CD4-positive, alpha-beta memory T cell (primary cell): ENCODE results near the gene CABLES1. TPM values are rescaled to one million over a fixed set of nuclear protein-coding genes. Genes with fewer than 3 reads are reported as not detected.

ENCODE experiments used
- CTCF ChIA-PET: fragments of 350-600 bp; sonication (Branson Sonifier 250); formaldehyde crosslinking; loops from one replicate; lab custom pipeline; 2021; ENCODE audit warnings: inconsistent platforms; ENCODE audit not compliant: partially characterized antibody; lab: Charles Lee
- POLR2A ChIA-PET: fragments of 350-600 bp; sonication (Branson Sonifier 250); formaldehyde crosslinking; loops from one replicate; lab custom pipeline; 2021; ENCODE audit not compliant: partially characterized antibody; lab: Charles Lee
- DNase-seq, 5 donors: peaks; one replicate each; pipeline versions ENCODE4 v3.0.0 to v3.0.0-alpha.2; 2020 to 2022; ENCODE audit warnings: mixed read lengths in 1 of 5
- H3K27ac ChIP-seq: one replicate; pipeline ENCODE4 v1.7.0; 2013; ENCODE audit warnings: low read depth, low read length
- H3K27me3 ChIP-seq: 2 replicates; pipeline ENCODE4 v1.7.0; 2013; ENCODE audit warnings: mild to moderate bottlenecking, low read length, moderate library complexity; ENCODE audit not compliant: insufficient read depth
- H3K36me3 ChIP-seq: 2 replicates; pipeline ENCODE4 v1.7.0; 2013; ENCODE audit warnings: mild to moderate bottlenecking, low read length, moderate library complexity; ENCODE audit not compliant: insufficient read depth
- H3K4me1 ChIP-seq: 2 replicates; pipeline ENCODE4 v1.7.0; 2013; ENCODE audit warnings: mild to moderate bottlenecking, low read length, moderate library complexity; ENCODE audit not compliant: insufficient read depth
- H3K4me3 ChIP-seq, 2 donors: one replicate each; pipeline ENCODE4 v1.7.0; 2013; ENCODE audit warnings: low read length in 2 of 2, mild to moderate bottlenecking in 1 of 2
- H3K9me3 ChIP-seq, 2 donors: one replicate each; pipeline ENCODE4 v1.7.0; 2013; ENCODE audit warnings: low read length in 2 of 2, control low read depth in 1 of 2; ENCODE audit not compliant: control insufficient read depth in 1 of 2
- H3K27ac Mint-ChIP-seq, 7 donors: one replicate each; pipeline ENCODE4 v1.8.0; 2020 to 2021; ENCODE audit warnings: mixed read lengths in 7 of 7, mild to moderate bottlenecking in 6 of 7, inconsistent platforms in 3 of 7, moderate library complexity in 3 of 7
- H3K27me3 Mint-ChIP-seq, 2 donors: one replicate each; pipeline ENCODE4 v1.8.0; 2020 to 2021; ENCODE audit warnings: mixed read lengths in 2 of 2
- H3K36me3 Mint-ChIP-seq, 2 donors: one replicate each; pipeline ENCODE4 v1.8.0; 2020 to 2021; ENCODE audit warnings: mixed read lengths in 2 of 2, inconsistent platforms in 1 of 2, mild to moderate bottlenecking in 1 of 2
- H3K4me1 Mint-ChIP-seq, 4 donors: one replicate each; pipeline ENCODE4 v1.8.0; 2020 to 2021; ENCODE audit warnings: mixed read lengths in 4 of 4, mild to moderate bottlenecking in 1 of 4
- H3K4me3 Mint-ChIP-seq, 8 donors: one replicate each; pipeline ENCODE4 v1.8.0; 2020 to 2021; ENCODE audit warnings: mixed read lengths in 8 of 8, mild to moderate bottlenecking in 7 of 8, moderate library complexity in 6 of 8, inconsistent platforms in 3 of 8
- H3K9me3 Mint-ChIP-seq, 8 donors: one replicate each; pipeline ENCODE4 v1.8.0; 2020 to 2021; ENCODE audit warnings: mixed read lengths in 8 of 8, mild to moderate bottlenecking in 5 of 8, inconsistent platforms in 3 of 8, moderate library complexity in 1 of 8
- intact Hi-C: fragments of 100-400 bp; cut with micrococcal nuclease; formaldehyde crosslinking; loops from one replicate; pipeline ENCODE4 v1.15.1; 2023
- polyA plus RNA-seq, 2 donors: library from polyadenylated mRNA; unstranded; fragments of 300-500 nt; fragmentation: Illumina TruSeq; gene quantifications; one replicate each; pipeline ENCODE4 v1.2.3, GENCODE V29; 2021
- total RNA-seq, 2 experiments: library from RNA; stranded (reverse); gene quantifications; one replicate each; pipeline ENCODE4 v1.2.3, GENCODE V29; 2021

Gene CABLES1
- total and polyA plus RNA-seq, 4 experiments from 2014 or later = 0.15 TPM; not detected in 3

DNA sequence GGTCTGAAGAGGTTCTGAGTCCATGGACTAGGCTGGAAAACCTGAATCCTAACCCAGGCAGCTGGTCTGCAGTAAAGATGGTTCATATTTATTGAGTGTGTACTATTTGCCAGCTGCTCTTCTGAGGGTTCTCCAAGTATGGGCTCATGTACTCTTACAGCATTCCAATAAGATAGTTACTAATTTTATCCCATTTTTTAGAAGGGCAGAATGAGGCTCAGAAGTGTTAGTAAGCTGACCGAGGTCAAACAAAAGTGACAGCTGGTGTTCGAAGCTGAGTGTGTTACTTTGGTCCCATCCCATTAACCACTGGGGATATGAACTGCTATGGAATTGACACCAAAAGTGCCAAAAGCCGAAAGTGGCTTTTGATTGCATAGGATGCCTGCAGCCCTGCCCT, 76.9 kb downstream of the CABLES1 start:
- peaks cover 1 to 8% of the 10 kb centered on the region in 2 donors for H3K27me3 Mint-ChIP-seq
- H3K27ac ChIP-seq = no peak overlapping the region
- H3K4me3 ChIP-seq = no peak overlapping the region
- no peak for DNase-seq
- H3K27ac Mint-ChIP-seq = no peak overlapping the region
- H3K4me1 ChIP-seq = no peaks in the 10 kb centered on the region
- no peak overlapping the region for H3K4me3 Mint-ChIP-seq
- H3K4me1 Mint-ChIP-seq = no peaks in the 10 kb centered on the region
- intact Hi-C loops = no loop called here
- H3K9me3 Mint-ChIP-seq = peaks cover 0 to 4% (median 0%) of the 10 kb centered on the region in 8 donors
- CTCF ChIA-PET = no interaction called here
- H3K9me3 ChIP-seq = no peaks in the 10 kb centered on the region
- H3K27me3 ChIP-seq = no peaks in the 10 kb centered on the region
- H3K36me3 ChIP-seq = no peaks in the 10 kb centered on the region
- POLR2A ChIA-PET = no interaction called here
- H3K36me3 Mint-ChIP-seq = no peaks in the 10 kb centered on the region

DNA sequence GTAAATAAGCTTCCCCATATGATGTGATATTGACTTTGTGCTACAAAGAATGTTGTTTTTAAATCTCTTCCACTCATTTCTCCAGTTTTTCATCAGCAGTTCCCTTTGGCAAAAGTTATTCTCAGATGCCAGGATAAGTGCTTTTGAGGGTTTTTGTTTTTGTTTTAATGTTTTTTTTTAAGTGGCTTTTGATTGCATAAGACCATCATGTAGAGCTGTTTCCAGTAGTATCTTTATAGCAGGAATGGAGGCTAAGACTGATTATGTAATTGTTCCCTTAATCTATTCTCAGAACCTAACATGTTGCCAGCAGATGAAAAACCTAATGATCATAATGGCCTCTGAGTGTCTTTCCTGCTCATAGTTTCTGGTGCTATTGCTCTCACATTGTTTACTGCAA, 77.9 kb downstream of the CABLES1 start:
- no peaks in the 10 kb centered on the region for H3K4me1 ChIP-seq
- no peaks in the 10 kb centered on the region for H3K9me3 ChIP-seq
- Mint-ChIP-seq H3K36me3 (no peaks in the 10 kb centered on the region), H3K27ac (no peak overlapping the region), H3K9me3 (peaks cover 0 to 4% (median 0%) of the 10 kb centered on the region in 8 donors), H3K4me1 (no peaks in the 10 kb centered on the region), H3K4me3 (no peak overlapping the region), H3K27me3 (peaks cover 1 to 8% of the 10 kb centered on the region in 2 donors)
- intact Hi-C loops = no loop called here
- no peaks in the 10 kb centered on the region for H3K36me3 ChIP-seq
- H3K4me3 ChIP-seq = no peak overlapping the region
- CTCF ChIA-PET = no interaction called here
- H3K27me3 ChIP-seq = no peaks in the 10 kb centered on the region
- DNase-seq = no peak
- POLR2A ChIA-PET = no interaction called here
- no peak overlapping the region for H3K27ac ChIP-seq

DNA sequence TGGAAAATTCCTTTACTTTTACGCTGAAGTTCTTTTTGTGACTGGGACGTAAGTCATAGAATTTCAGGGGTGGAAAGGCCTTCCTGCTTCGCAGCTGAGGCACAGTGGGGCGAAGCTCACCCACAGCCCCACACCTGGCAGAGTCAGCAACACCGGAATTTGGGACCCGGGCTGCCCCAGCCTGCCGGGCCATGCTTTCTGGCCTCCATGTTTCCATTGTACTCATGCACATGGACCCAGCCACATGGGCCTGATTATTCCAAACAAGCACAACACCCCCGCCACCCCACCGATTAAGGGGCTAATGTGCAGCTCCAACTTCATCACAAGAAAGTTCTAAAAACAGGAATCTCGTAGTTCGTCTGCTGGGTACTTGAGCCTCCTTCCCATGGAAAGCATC, 82.5 kb downstream of the CABLES1 start:
- CTCF ChIA-PET = no interaction called here
- H3K27ac Mint-ChIP-seq = no peak overlapping the region
- POLR2A ChIA-PET = no interaction called here
- intact Hi-C loops = no loop called here
- H3K9me3 Mint-ChIP-seq = no peaks in the 10 kb centered on the region
- no peak for DNase-seq
- no peaks in the 10 kb centered on the region for H3K27me3 Mint-ChIP-seq
- H3K4me3 ChIP-seq = no peak overlapping the region
- no peaks in the 10 kb centered on the region for H3K4me1 Mint-ChIP-seq
- H3K27me3 ChIP-seq = no peaks in the 10 kb centered on the region
- no peaks in the 10 kb centered on the region for H3K4me1 ChIP-seq
- H3K9me3 ChIP-seq = no peaks in the 10 kb centered on the region
- H3K27ac ChIP-seq = no peak overlapping the region
- H3K4me3 Mint-ChIP-seq = no peak overlapping the region
- no peaks in the 10 kb centered on the region for H3K36me3 Mint-ChIP-seq
- H3K36me3 ChIP-seq = no peaks in the 10 kb centered on the region

DNA sequence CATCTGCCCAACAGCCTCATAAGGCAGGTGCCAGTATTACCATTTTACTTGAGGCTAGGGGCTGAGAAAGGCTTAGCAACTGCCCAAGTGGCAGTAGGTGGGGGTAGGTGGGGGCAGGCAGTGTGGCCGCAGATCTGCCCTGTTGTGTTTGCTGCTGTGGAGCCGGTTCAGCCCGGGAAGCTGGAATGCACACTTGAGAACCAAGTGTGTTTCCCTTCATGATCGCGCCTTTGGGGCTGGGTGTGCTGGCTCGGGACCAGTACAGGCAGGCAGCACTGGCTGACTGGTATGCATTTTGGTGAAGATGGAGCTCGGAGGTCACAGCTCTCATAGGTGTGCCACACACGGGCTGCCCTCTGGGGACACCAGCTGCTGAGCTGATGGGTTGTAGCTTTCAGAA, 85.1 kb downstream of the CABLES1 start:
- no peaks in the 10 kb centered on the region for H3K27me3 Mint-ChIP-seq
- H3K27me3 ChIP-seq = no peaks in the 10 kb centered on the region
- intact Hi-C loops = no loop called here
- no peaks in the 10 kb centered on the region for H3K4me1 ChIP-seq
- H3K27ac Mint-ChIP-seq = no peak overlapping the region
- H3K4me3 ChIP-seq = no peak overlapping the region
- no peaks in the 10 kb centered on the region for H3K4me1 Mint-ChIP-seq
- H3K27ac ChIP-seq = no peak overlapping the region
- no peak overlapping the region for H3K4me3 Mint-ChIP-seq
- H3K36me3 Mint-ChIP-seq = no peaks in the 10 kb centered on the region
- no peaks in the 10 kb centered on the region for H3K9me3 Mint-ChIP-seq
- no peaks in the 10 kb centered on the region for H3K9me3 ChIP-seq
- DNase-seq = no peak
- ChIA-PET CTCF (no interaction called here), POLR2A (no interaction called here)
- H3K36me3 ChIP-seq = no peaks in the 10 kb centered on the region

DNA sequence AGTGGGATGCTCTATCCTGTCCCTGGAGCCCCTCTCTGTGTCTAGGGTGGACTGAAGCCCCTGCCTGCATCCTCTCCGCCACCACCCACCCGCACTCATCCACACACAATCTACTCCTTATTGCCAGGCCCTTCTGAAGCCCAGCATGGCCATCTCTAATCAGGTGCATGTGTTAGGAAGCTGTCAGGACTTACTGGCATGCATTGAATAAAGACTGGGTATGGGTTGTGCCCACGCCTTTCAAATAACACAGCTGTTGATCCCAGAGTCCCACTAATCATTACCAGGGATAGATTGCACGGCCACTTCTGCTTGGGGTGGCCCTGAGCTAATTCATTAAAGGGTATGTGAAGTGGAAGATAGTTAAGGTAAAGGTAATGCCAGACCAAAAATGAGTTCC, 88.4 kb downstream of the CABLES1 start:
- Mint-ChIP-seq H3K36me3 (no peaks in the 10 kb centered on the region), H3K27me3 (no peaks in the 10 kb centered on the region), H3K27ac (peak overlapping the region in 1 of 7 donors; percentile 18), H3K9me3 (no peaks in the 10 kb centered on the region), H3K4me1 (peaks cover 0 to 7% (median under 1%) of the 10 kb centered on the region in 4 donors), H3K4me3 (no peak overlapping the region)
- Histone ChIP-seq H3K4me1 (no peaks in the 10 kb centered on the region), H3K27ac (no peak overlapping the region), H3K27me3 (no peaks in the 10 kb centered on the region), H3K36me3 (no peaks in the 10 kb centered on the region), H3K9me3 (no peaks in the 10 kb centered on the region), H3K4me3 (no peak overlapping the region)
- ChIA-PET POLR2A (no interaction called here), CTCF (interaction anchor here (1.2 to 1.4 kb wide), 2 partner anchors 9 to 92 kb away, joined by 3 read pairs; no protein-coding TSS in a partner anchor)
- intact Hi-C loops = no loop called here
- no peak for DNase-seq

DNA sequence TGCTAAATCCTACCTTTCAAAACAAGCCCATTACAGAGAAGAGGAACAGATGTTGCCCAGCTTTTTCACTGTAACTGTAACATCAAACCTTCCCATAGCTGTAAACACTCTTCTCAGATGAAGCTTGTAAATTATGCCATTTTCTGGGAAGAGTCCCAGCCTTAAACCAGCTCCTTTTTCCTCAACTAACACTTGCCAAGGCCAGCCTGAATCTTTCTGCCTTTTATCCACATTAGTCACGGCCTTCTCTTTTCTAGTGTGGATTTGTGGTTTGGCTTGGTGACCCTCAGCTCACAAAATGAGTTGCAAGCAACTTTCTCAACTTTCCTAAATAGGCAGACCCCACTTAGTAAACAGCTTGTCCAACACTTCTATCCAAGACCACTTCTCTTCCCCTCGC, 90.2 kb downstream of the CABLES1 start:
- H3K27me3 ChIP-seq = no peaks in the 10 kb centered on the region
- no peak for DNase-seq
- H3K4me3 Mint-ChIP-seq = no peak overlapping the region
- H3K27ac Mint-ChIP-seq = no peak overlapping the region
- H3K4me3 ChIP-seq = no peak overlapping the region
- H3K9me3 ChIP-seq = no peaks in the 10 kb centered on the region
- intact Hi-C loops = no loop called here
- H3K36me3 ChIP-seq = no peaks in the 10 kb centered on the region
- no peak overlapping the region for H3K27ac ChIP-seq
- CTCF ChIA-PET = interaction anchor here (0.6 to 1.5 kb wide), 2 partner anchors 34 to 101 kb away, joined by 3 to 7 read pairs; no protein-coding TSS in a partner anchor
- no peaks in the 10 kb centered on the region for H3K9me3 Mint-ChIP-seq
- H3K4me1 ChIP-seq = no peaks in the 10 kb centered on the region
- POLR2A ChIA-PET = interaction anchor here (0.7 kb wide), 1 partner anchor 180 kb away, joined by 3 read pairs; no protein-coding TSS in a partner anchor
- no peaks in the 10 kb centered on the region for H3K36me3 Mint-ChIP-seq
- H3K4me1 Mint-ChIP-seq = peaks cover 0 to 16% (median 2%) of the 10 kb centered on the region in 4 donors
- no peaks in the 10 kb centered on the region for H3K27me3 Mint-ChIP-seq

DNA sequence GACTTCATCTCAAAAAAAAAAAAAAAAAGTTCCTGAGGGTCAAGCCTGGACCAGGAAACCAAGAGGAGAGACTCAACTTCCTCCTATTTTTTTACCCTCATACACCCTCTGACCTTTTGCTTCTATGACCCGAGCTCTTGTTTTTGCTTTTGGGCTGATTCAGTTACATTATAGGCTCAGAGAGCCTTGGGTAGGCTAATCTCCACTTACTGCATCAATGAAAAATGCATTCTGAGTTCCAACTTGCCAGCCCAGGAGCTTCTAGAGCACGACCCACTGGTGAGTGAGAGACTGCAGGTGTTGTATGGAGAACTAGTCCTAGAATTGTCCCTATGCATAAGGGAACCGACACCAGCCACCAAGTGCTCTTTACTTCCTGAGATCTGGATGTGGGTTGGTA, 91.1 kb downstream of the CABLES1 start:
- H3K27ac Mint-ChIP-seq = peak overlapping the region in 3 of 7 donors; percentile 3 to 30 (median 6)
- H3K36me3 Mint-ChIP-seq = no peaks in the 10 kb centered on the region
- peaks cover 7% of the 10 kb centered on the region for H3K4me1 ChIP-seq
- H3K4me1 Mint-ChIP-seq = peaks cover 5 to 24% (median 6%) of the 10 kb centered on the region in 4 donors
- no peaks in the 10 kb centered on the region for H3K27me3 ChIP-seq
- no peak overlapping the region for H3K27ac ChIP-seq
- H3K4me3 ChIP-seq = no peak overlapping the region
- no peak overlapping the region for H3K4me3 Mint-ChIP-seq
- H3K27me3 Mint-ChIP-seq = no peaks in the 10 kb centered on the region
- intact Hi-C loops = no loop called here
- ChIA-PET CTCF (interaction anchor here (1.0 to 1.5 kb wide), 2 partner anchors 33 to 95 kb away, joined by 3 to 4 read pairs; no protein-coding TSS in a partner anchor), POLR2A (interaction anchor here (0.7 kb wide), 1 partner anchor 179 kb away, joined by 3 read pairs; no protein-coding TSS in a partner anchor)
- no peaks in the 10 kb centered on the region for H3K9me3 Mint-ChIP-seq
- H3K9me3 ChIP-seq = no peaks in the 10 kb centered on the region
- no peak for DNase-seq
- no peaks in the 10 kb centered on the region for H3K36me3 ChIP-seq
